Hepatocyte (in vitro differentiated cells): ENCODE data around the gene AKR1B15.

Source experiments
- EZH2 ChIP-seq: fragments of 200-600 bp; sonication (generic); IDR thresholded peaks from 2 replicates; pipeline ENCODE4 v1.6.1; 2016; ENCODE audit warnings: antibody characterized with exemption, mild to moderate bottlenecking, borderline replicate concordance
- TF ChIP-seq, protein P1 (sequence below): fragments of 200-600 bp; sonication (generic); IDR thresholded peaks from 2 replicates; pipeline ENCODE4 v1.5.1; 2016; ENCODE audit warnings: antibody characterized with exemption, mild to moderate bottlenecking; ENCODE audit not compliant: poor library complexity

DNA sequence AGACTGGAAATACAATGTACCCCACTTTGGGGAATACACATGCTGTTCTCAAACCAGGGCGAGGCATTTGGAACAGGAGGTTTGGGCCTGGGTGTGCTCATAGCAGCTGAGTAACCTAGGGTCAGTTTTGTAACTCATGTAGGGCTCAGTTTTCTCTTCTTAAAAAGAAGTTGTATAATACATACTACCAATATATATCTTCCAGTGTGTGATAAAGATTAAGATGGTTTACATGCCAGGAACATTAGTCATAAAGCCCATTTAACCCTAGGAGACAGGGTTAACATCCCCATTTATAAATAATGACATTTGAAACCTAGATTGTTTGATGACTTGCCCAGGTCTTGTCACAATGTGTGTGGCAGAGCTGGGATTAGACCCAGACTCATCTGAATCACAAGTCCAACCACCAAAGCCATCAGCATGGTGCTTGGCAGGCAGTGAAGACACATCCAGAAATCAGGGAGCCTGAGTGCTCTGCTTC lies 15.6 kb upstream of the AKR1B15 start:
- TF ChIP-seq, protein P1, sequence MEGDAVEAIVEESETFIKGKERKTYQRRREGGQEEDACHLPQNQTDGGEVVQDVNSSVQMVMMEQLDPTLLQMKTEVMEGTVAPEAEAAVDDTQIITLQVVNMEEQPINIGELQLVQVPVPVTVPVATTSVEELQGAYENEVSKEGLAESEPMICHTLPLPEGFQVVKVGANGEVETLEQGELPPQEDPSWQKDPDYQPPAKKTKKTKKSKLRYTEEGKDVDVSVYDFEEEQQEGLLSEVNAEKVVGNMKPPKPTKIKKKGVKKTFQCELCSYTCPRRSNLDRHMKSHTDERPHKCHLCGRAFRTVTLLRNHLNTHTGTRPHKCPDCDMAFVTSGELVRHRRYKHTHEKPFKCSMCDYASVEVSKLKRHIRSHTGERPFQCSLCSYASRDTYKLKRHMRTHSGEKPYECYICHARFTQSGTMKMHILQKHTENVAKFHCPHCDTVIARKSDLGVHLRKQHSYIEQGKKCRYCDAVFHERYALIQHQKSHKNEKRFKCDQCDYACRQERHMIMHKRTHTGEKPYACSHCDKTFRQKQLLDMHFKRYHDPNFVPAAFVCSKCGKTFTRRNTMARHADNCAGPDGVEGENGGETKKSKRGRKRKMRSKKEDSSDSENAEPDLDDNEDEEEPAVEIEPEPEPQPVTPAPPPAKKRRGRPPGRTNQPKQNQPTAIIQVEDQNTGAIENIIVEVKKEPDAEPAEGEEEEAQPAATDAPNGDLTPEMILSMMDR = no peak
- TF ChIP-seq EZH2 = no peak
